NCI-H2107 treated with DMSO at 0.1 percent for 48 hours (cell line): ENCODE results near the gene RCOR1.
"Not testable (repeated sequence)": the region's sequence is repeated elsewhere in the genome, so short reads cannot be mapped to it uniquely, and the experiment has no call there.

Experiments
- DNase-seq: peaks from one replicate; lab custom pipeline; 2025; ENCODE audit not compliant: unreplicated experiment; lab: John Stamatoyannopoulos, UW

Gene RCOR1

DNA sequence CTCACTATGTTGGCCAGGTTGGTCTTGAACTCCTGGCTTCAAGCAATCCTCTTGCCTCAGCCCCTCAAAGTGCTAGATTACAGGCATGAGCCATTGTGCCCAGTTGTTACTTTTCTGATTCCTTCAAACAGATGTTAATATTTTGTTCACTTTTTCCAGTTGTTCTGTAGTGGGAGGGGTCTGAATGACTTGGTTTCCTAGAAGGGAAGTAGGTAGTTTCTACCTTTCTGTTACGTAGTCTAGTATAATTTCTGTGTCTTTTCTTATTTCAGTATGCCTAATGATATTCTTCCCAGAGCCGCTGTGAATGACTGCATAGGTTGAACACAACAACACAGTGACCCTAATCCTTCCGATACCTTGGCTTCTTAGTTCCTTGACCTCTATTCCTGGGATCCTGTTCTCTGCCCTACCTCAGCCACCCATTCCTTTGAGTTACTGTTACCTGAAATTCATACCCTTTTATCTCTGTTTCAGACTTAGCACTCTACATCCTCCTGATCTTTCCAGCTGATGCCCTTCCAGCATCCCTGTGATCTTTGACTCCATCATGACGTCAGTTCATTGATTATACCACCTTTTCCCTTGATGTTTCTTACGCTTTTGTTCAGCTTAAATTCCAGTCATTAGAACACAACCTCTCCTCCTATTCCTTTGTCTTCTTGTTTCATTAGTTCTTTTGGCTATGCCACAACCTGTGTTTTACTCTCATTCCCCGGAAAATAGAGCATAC is 33.3 kb downstream of the RCOR1 start:
- DNase-seq, result no peak

- no peak for DNase-seq
Observed at GRCh38 chr14:102626530-102626929, 34.1 kb downstream of the RCOR1 start.

- DNase-seq, result no peak
Observed at GRCh38 chr14:102629011-102629444, 36.6 kb downstream of the RCOR1 start.

DNA sequence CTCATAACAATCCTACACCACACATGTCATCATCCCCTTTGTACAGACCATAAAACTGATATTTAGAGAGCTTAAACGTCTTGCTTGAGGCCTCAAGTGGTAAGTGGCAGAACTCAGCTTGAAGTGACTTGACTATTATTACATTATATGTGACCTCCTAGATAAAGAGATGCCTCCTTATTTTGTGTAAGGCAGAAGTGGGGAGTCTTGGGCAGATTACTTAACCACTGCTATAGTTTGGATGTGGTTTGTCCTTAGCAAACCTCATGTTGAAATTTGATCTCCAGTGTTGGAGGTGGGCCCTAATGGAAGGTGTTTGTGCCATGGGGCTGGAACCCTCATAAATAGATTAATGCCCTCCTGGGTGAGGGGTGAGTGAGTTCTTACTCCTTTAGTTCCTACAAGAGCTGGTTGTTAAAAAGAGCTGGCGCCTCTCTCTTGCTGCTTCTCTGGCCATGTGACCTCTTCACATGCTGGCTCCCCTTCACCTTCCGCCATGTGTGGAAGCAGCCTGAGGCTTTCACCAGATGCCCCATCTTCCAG is 37.4 kb downstream of the RCOR1 start:
- DNase-seq, result peak; percentile 92

- peak; percentile 85 for DNase-seq
Observed at GRCh38 chr14:102630405-102630804, 38.0 kb downstream of the RCOR1 start.

DNA sequence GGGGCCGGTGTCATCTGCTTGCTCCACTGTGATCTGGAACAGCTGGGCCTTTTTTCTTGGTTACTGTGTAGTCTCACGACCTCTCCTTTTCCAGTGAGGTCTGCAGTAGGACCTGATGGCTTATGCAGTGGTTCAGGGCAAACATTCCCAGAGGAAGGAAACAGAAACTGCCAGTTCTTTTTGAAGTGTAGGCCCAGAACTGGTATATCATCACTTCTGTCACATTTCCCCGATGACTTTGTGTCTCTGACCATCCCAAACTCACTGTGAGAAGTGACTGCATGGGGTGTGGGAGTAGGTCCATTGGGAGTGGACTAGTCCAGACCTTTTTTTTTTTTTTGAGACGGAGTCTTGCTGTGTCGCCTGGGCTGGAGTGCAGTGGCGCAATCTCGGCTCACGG is 38.4 kb downstream of the RCOR1 start:
- no peak for DNase-seq

- no peak for DNase-seq
Observed at GRCh38 chr14:102633906-102634595, 41.6 kb downstream of the RCOR1 start.

DNA sequence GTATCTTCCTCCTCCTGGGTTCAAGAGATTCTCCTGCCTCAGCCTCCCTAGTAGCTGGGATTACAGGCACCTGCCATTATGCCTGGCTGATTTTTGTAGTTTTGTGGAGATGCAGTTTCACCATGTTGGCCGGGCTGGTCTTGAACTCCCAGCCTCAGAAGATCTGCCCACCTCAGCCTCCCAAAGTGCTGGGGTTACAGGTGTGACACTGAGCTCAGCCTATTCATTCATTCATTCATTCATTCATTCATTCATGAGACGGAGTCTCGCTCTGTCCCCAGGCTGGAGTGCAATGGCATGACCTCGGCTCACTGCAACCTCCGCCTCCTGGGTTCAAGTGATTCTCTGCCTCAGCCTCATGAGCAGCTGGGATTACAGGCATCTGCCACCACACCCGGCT is 47.2 kb downstream of the RCOR1 start:
- not testable (repeated sequence) for DNase-seq

GRCh38 chr14:102644523-102644922 is 52.1 kb downstream of the RCOR1 start:
- DNase-seq, result no peak

GRCh38 chr14:102645746-102646440 is 53.4 kb downstream of the RCOR1 start:
- no peak for DNase-seq

DNA sequence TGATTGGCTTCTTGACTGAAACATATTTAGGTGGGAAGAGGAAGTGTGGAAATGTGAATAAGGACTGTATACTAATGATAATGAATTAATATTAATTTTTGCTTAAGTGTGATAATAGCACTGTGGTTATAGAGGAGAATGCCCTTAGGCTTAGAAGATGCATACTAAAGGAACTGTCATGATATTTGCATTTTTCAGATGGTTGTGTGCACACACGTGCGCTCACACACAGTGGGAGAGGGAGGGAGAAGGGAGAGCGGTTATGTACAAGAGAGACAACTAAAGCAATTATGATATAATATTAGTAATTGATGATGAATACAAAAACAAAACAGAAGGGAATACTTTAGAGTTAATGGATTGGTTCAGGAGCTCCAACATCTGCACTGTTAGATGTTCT is 54.2 kb downstream of the RCOR1 start:
- no peak for DNase-seq

DNA sequence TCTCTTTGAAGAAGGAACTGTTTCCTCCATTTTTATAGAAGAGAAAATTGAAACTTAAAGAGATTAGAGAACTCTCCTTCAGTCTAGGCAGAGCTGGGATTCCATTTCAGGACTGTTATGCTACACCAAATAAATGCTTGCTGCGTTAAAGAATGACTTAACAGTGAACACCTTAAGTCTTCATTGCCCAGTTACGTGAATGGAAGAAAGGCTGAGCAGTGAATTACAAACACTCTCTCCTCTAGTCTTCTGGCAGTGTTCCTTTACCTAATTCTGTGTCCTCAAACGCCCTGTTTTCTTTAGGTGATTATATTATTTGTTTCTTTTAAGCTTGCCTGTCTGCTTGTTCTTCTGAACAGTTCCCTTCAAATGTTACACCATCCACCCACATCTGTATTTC is 59.7 kb downstream of the RCOR1 start:
- DNase-seq, result no peak

- DNase-seq, result peak; percentile 53
Observed at GRCh38 chr14:102654298-102654697, 61.8 kb downstream of the RCOR1 start.

DNA sequence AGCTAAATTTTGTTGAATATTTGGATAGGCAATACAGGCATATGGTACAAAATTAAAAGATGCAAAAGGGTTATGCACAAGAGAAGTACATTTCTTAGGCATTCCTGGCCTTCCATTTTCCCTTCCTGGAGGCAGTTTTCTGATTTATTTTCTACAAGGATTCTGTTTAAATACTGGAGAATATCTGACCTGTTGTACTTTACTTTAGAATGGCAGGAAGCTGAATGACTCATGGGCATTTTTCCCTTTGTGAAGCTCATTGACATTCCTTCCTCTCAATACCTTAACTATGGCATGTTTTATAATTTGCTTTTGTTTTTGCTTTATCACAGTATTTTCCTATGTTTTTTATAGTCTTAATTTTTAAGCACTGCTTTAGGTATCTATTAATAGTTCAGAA is 62.7 kb downstream of the RCOR1 start:
- no peak for DNase-seq

DNA sequence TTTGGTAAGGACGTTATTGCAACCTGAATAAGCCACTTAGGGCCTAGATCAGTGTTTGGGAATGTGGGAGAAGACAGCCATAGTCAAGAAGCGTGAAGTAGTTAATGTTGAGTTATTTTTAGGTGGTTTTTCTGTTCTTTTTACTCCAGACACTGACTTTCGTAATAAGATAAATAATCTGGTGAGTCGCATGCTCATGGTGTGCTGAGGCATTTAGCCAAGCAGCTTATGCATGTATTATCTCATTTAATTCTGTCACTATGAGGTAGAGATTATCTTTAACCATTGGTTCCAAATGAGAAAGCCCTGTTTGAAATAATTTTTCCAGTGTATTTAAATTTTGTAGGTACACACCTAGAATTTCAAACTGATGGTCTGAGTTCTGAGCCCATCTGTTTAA is 67.3 kb downstream of the RCOR1 start:
- no peak for DNase-seq

- DNase-seq, result no peak
Observed at GRCh38 chr14:102661614-102662013, 69.2 kb downstream of the RCOR1 start.

DNA sequence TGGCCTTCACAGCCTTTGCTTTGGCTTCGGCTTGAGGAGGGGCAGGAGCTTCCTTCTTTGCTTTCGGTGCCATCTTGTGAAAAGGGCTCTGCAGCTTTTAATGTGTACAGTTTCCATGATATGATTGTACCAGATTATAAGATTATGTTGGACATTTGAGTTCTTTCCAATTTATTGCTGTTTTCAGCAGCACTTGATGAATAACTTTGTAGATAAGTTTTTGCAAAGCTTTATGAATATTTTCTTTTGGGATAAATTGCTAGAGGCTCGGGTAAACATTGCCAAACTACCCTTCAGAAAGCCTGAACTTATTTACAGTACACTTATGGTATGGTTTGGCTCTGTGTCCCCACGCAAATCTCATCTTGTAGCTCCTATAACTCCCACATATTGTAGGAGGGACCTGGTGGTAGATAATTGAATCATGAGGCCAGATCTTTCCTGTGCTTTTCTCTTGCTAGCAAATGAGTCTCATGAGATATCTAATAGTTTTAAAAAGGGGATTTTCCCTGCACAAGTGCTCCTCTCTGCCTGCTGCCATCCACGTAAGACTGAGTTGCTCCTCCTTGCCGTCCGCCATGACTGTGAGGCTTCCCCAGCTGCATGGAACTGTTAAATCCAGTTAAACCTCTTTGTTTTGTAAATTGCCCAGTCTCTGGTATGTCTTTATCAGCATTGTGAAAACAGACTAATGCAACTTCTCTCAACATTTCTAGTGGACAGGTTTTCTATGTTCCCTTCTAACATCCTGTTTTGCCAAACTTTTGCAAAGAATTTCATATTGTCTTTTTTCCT is 70.4 kb downstream of the RCOR1 start:
- no peak for DNase-seq

DNA sequence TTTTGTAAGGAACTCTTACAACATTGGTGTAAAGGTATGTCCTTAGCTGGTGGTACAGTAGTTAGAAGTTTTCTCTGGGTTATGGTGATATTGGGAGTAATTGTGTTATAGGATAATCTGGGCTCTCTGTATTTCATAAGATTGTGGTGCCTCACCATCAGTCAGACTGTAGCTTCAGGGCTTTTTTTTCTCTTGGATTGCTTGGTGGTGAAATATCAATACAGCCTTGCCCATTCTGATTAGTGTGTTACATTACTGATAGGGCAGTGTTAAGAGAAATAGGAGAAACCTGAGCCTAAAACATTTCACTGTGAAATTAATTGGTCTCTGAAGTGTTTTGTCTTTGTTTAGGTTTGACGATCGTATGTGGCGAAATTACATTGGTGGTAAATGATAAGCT is 71.0 kb downstream of the RCOR1 start:
- DNase-seq, result no peak

GRCh38 chr14:102665621-102666020 is 73.2 kb downstream of the RCOR1 start:
- DNase-seq, result no peak

GRCh38 chr14:102666635-102667034 is 74.2 kb downstream of the RCOR1 start:
- no peak for DNase-seq

DNA sequence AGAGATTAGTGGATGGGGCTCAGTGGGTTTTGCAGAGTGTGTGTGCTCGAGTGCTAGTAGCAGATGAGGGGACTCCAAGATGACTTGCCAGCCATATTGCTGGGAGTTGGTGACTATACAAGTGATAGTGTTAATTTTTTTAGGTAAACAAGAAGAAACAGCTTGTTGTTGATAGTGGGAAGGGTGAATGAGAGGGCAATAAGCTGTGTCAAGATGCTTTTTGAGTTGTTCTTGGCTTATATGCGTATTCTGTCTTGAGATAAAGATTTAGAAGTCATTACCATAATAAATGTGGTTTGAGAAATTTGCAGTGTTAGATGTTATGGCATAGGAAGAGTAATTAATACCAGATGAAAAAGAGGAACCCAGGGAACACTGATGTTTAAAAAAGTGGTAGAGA is 75.3 kb downstream of the RCOR1 start:
- DNase-seq, result no peak
